Activated T-cell treated with anti-CD3 and anti-CD28 coated beads, Interleukin-2, amount 50 U/mL, for 1 hour (primary cell): ENCODE data around the gene CCR9.

ENCODE experiments used
- DNase-seq: peaks from one replicate; pipeline ENCODE4 v3.0.0-alpha.2; 2020

CCR9 gene

GRCh38 chr3:45910892-45911291, 24.5 kb downstream of the CCR9 start:
- DNase-seq = no peak

GRCh38 chr3:45911511-45912226, 25.3 kb downstream of the CCR9 start:
- no peak for DNase-seq

GRCh38 chr3:45912435-45912834, 26.1 kb downstream of the CCR9 start:
- no peak for DNase-seq

- DNase-seq = no peak
Measured at GRCh38 chr3:45914362-45915058, 28.2 kb downstream of the CCR9 start.

GRCh38 chr3:45915059-45915439, 28.7 kb downstream of the CCR9 start:
- DNase-seq = no peak

GRCh38 chr3:45915518-45916231, 29.3 kb downstream of the CCR9 start:
- DNase-seq = peak; percentile 78

GRCh38 chr3:45917146-45917898, 31.0 kb downstream of the CCR9 start:
- DNase-seq = no peak

- DNase-seq = no peak
Measured at GRCh38 chr3:45921158-45922038, 35.1 kb downstream of the CCR9 start.

GRCh38 chr3:45922039-45922326, 35.6 kb downstream of the CCR9 start:
- DNase-seq = no peak

- no peak for DNase-seq
Measured at GRCh38 chr3:45922950-45923590, 36.7 kb downstream of the CCR9 start.

GRCh38 chr3:45923755-45924154, 37.4 kb downstream of the CCR9 start:
- no peak for DNase-seq

- DNase-seq = no peak
Measured at GRCh38 chr3:45927881-45928280, 41.5 kb downstream of the CCR9 start.

- DNase-seq = peak; percentile 77
Measured at GRCh38 chr3:45929042-45929679, 42.8 kb downstream of the CCR9 start.

- no peak for DNase-seq
Measured at GRCh38 chr3:45931496-45931895, 45.2 kb downstream of the CCR9 start.

GRCh38 chr3:45932112-45932511, 45.8 kb downstream of the CCR9 start:
- no peak for DNase-seq

GRCh38 chr3:45933591-45933990, 47.2 kb downstream of the CCR9 start:
- no peak for DNase-seq

GRCh38 chr3:45936261-45936660, 49.9 kb downstream of the CCR9 start:
- no peak for DNase-seq

GRCh38 chr3:45937206-45938042, 51.1 kb downstream of the CCR9 start:
- DNase-seq = no peak

- DNase-seq = no peak
Measured at GRCh38 chr3:45938043-45938435, 51.7 kb downstream of the CCR9 start.

- DNase-seq = peak; percentile 75
Measured at GRCh38 chr3:45938864-45939263, 52.5 kb downstream of the CCR9 start.
